Suppressor macrophage treated with lipopolysaccharide for 4 hours (primary cell): ENCODE data around the gene PPY.

Experiments
- DNase-seq: peaks from one replicate; pipeline ENCODE4 v3.0.0-alpha.2; 2020

Gene PPY

DNA sequence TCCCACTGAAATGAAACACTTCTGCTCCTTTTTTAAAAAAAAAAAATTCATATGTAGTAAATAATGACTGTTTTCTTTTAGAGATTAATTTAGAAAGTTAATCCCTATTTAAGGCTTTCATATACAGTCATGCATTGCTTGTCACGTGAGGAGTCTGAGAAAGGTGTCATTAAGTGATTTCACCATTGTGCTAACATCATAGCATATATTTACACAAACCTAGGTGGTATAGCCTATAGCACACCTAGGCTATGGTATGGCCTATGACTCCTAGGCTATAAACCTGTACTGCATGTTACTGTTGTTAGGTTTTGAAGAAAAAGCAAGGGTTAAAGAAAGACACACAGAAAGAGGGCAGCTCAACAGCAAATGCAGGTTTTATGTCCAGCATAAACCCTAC is 13.7 kb downstream of the PPY start:
- DNase-seq = no peak

GRCh38 chr17:43927929-43928328 is 14.3 kb downstream of the PPY start:
- peak; percentile 31 for DNase-seq

GRCh38 chr17:43927060-43927864 is 15.0 kb downstream of the PPY start:
- DNase-seq = no peak

DNA sequence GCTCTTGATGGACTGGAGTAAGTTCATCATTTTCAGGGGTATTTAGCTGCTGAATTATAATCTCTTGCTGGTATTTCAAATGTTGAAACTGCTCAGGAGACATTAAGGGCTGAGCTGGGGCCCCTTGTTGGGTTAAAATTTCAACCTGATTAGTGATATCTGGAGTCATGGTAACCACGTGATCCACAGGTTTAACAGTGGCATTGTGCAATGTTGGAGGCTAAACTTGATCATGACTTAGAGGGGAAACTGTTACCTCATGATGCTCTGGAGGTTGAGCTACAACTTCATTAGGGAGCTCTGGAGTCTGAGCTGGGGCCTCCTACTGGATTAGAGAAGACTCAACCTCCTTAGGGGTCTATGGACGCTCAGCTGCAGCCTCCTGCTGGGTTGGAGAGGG is 17.7 kb downstream of the PPY start:
- no peak for DNase-seq

DNA sequence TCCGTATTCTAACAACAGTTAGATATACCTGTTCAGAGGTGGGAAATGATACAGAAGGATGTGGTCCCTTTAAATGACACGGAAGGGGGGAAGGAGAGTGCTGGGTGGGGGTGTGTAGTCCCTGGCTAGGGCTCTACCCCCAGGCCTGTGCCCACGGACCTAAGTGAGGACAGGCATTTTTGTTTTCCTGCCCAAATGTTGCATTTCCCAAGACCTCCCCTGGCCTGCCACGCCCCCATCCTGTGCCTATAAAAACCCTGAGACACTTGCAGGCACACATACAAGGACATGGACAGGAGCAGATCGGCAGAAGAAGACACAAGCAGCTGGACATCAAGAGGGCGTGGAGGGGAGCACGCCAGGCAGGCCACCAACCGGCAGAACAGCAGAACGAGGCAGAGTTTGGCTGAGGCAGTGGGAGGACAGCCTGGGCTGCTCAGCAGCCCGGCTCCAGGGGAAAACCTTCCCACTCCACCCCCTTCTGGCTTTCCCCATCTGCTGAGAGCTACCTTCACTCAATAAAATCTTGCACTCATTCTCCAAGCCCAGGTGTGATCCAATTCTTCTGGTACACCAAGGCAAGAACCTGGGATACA is 21.7 kb downstream of the PPY start:
- DNase-seq = no peak

GRCh38 chr17:43918026-43918389 is 24.3 kb downstream of the PPY start:
- DNase-seq = no peak

DNA sequence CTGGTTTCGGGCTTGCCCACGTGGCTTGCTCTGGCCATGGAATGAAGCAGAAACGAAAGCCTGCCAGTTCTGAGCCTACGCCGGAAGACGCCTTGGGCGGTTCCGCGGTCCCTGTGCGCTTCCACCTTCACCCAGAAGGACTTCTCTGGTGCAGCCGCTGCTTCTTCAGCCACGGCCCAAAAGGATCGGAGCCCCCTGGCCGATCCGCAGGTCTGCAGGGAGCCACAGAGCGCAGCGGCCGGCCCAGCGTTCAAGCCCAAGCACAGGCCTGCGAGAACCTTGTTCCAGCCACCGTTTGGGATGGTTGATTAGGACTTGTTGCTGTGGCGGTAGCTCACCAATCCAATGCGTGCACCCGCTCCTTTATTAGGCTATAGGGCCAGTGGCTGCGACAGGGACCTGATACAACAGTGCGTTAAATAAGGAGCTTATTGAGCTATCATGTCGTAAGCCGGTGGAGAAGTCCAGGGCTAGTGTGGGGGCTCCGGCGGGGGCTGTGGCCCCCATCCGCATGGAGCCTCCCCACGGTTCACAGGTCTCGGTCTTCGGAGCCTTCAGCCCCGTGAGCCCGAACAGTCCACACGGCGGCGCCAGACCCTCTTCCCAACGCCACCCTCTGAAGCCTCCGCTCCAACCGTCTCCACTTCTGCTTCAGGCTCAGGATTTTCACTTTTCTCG is 24.8 kb downstream of the PPY start:
- peak; percentile 52 for DNase-seq

- DNase-seq = no peak
Measured at GRCh38 chr17:43917016-43917347, 25.3 kb downstream of the PPY start.

GRCh38 chr17:43916385-43916784 is 25.9 kb downstream of the PPY start:
- DNase-seq = no peak

GRCh38 chr17:43915559-43915958 is 26.7 kb downstream of the PPY start:
- DNase-seq = no peak

DNA sequence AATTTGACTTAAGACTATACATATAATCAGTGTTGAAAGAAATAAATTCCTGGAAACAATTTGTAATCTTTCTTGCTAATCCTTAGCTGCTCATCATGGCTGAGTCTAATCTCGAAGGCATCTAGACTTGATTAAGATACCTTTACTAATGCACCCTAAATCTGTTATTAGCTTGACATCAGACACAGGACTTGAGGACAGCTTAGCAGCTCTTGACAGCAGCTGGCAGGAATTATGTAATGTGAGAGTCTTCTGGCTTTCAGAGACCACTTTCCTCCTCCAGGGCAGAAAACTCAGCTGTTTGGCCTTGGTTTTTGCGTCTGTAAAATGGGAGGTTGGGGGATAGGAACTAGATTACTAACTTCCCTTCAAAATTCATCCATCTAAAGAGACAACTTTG is 27.8 kb downstream of the PPY start:
- no peak for DNase-seq

DNA sequence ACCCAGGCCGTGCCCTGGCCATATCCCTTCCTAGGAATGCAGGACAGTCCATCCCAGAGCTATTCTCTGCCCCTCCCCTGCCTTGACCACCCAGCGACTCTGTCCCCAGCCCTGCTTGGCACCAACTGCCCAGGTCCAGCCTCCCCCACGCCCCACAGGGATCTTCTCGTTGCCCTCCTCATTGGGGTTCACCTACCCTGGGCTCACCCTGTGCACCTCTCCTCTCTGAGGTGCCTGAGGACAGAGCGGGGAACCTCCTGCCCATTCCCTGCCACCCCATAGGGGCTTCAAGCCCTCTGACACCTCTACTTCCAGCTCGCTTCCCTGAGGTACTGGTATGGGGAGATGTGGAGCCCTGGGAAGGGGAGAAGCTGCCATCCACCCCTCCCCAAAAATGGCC is 28.7 kb downstream of the PPY start:
- no peak for DNase-seq

GRCh38 chr17:43912635-43913304 is 29.5 kb downstream of the PPY start:
- DNase-seq = no peak

GRCh38 chr17:43911904-43912303 is 30.4 kb downstream of the PPY start:
- no peak for DNase-seq

GRCh38 chr17:43909537-43910231 is 32.6 kb downstream of the PPY start:
- no peak for DNase-seq

- DNase-seq = peak; percentile 16
Measured at GRCh38 chr17:43907998-43908721, 34.1 kb downstream of the PPY start.

- peak; percentile 9 for DNase-seq
Measured at GRCh38 chr17:43907425-43907981, 34.8 kb downstream of the PPY start, which contains the start of gene MPP2. MPP2 (minus strand) TSS chr17:43907536; CDS start chr17:43904460, 3,076 bp downstream.

GRCh38 chr17:43906951-43907424 is 35.3 kb downstream of the PPY start:
- no peak for DNase-seq

DNA sequence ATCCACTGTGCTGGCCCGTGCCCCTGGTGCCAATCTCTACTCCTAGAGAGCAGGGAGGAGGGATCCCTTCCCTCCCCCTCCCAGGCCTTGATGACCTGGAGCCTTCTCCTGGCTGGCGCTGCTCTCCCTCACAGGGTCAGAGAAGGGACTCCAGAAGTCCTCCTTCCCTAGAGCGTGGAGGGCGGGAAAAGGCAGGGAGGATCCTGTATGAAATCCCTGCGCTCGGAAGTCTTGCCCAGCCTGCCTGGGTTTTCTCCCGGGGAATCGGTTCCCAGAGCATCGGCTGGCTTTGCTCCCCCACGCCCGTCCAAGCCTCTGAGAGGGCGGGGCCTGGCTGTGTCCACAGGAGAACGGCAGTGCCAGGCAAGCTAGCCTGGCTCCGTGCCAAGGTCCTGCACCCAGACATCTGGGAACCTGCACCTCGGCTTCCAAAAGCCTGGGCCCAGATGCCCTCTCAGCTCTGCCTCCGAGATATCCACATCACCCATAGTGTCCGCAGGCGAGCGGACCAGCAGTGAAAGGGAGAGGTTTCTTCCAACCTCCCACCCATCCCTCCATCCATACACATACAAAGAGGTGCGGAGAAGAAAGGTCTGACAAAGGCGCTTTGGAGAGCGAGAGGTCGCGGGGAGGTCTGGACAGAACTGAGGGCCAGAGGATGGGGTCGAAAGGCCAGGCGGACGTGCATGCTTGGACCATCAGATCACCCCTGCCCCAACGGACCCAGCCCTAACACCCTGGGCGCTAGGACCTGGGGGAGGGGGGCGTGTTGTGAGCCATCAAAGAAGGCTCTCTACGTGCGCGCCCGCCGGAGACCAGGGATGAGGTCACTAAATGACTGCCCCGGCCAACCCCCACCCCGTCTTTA is 36.1 kb downstream of the PPY start:
- DNase-seq = no peak

DNA sequence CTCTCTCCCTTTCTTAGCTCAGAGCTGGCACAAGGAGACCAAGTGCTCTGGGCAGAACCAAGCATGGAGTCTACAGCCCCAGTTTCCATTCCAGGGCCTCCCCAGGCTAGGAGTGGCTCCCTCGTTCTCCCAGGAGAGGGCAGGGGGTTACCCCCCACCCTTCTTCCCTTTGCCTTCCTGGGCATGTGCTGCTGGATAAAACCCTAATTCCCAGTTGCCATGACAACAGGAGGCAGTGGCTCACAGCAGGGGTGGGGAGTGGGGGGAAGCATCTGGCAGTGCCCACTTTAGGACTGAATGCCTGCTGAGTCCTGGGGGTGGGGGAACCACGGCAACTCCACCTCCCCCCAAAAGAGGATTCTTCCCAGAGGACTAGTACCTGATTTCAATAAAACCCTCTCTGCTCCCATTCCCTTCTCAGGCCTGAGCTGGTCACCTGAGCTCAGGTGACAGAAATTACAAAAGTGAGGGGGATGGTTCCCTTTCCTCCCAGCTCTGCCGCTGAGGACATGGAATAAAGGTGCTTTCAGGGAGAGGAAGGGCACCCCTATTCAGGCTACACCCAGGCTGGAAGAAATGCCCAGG is 36.8 kb downstream of the PPY start:
- no peak for DNase-seq
